ENCODE data around the gene ATP7A.

Gene ATP7A

DNA sequence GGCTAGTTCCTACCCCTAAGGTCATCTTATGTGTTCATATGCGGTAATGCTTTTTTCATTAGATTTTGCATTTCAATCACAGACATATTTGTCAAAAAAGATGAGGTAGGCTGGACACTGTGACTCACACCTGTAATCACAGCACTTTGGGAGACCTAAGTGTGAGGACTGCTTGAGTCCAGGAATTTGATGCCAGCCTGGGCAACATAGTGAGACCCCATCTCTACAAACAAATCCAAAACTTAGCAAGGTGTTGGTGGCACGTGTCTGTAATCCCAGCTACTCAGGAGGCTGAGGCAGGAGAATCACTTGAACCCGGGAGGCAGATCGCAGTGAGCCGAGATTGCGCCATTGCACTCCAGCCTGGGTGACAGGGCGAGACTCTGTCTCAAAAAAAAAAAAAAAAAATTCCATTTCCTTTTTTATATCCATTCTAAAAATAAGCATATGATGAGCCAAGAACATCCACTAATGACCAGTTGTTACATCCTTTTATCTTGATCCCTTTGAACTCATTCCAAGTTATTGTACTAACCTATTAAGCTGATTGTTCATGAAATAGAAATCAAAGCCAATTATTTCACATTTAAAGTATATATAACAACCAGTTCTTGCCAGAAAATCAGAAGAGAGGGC, 35.5 kb downstream of the ATP7A start:
- H3K27me3 ChIP-seq (ENCODE audit: insufficient read depth, low read length): no peaks in the 10 kb centered on the region
- H3K9ac ChIP-seq (ENCODE audit: low read depth, low read length): no peak overlapping the region
- H3K27ac ChIP-seq (ENCODE audit: low read depth, low read length): no peak overlapping the region
- H3K9me3 ChIP-seq (ENCODE audit: insufficient read depth, low read depth, low read length): no peaks in the 10 kb centered on the region
- 92% methylated on average over 7 of the region's 7 CpGs for WGBS
- H3K36me3 ChIP-seq (ENCODE audit: insufficient read depth, low read length): no peaks in the 10 kb centered on the region
- H3K4me3 ChIP-seq (ENCODE audit: low read length): no peak overlapping the region
- no peaks in the 10 kb centered on the region for H3K4me1 ChIP-seq (ENCODE audit: insufficient read depth, low read length)

DNA sequence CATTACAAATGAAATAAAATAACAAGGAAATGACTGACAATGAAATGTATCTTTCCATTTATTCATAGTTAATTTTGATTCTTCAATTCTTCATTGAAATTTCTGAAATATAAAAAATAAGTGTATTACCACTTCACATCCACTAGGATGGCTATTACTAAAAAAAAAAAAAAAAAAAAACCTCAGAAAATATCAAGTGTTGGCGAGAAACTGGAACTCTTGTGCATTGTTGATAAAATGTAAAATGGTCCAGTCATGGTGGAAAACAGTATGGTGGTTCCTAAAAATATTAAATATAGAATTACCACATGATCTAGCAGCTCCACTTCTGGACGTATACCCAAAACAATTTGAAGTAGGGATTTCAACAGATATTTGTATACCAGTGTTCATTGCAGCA, 36.1 kb downstream of the ATP7A start:
- no peaks in the 10 kb centered on the region for H3K27me3 ChIP-seq (ENCODE audit: insufficient read depth, low read length)
- H3K9me3 ChIP-seq (ENCODE audit: insufficient read depth, low read depth, low read length): no peaks in the 10 kb centered on the region
- no peak overlapping the region for H3K4me3 ChIP-seq (ENCODE audit: low read length)
- WGBS: no CpG with 5 or more reads among the region's 2 CpGs
- no peaks in the 10 kb centered on the region for H3K4me1 ChIP-seq (ENCODE audit: insufficient read depth, low read length)
- no peaks in the 10 kb centered on the region for H3K36me3 ChIP-seq (ENCODE audit: insufficient read depth, low read length)
- H3K27ac ChIP-seq (ENCODE audit: low read depth, low read length): no peak overlapping the region
- H3K9ac ChIP-seq (ENCODE audit: low read depth, low read length): no peak overlapping the region

- Histone ChIP-seq H3K36me3 (ENCODE audit: insufficient read depth, low read length) (no peaks in the 10 kb centered on the region), H3K9me3 (ENCODE audit: insufficient read depth, low read depth, low read length) (no peaks in the 10 kb centered on the region), H3K27me3 (ENCODE audit: insufficient read depth, low read length) (no peaks in the 10 kb centered on the region), H3K4me3 (ENCODE audit: low read length) (no peak overlapping the region), H3K9ac (ENCODE audit: low read depth, low read length) (no peak overlapping the region), H3K27ac (ENCODE audit: low read depth, low read length) (no peak overlapping the region), H3K4me1 (ENCODE audit: insufficient read depth, low read length) (no peaks in the 10 kb centered on the region)
- WGBS: 94% methylated on average over 2 of the region's 2 CpGs
These were observed 39.3 kb downstream of the ATP7A start for GRCh38 chrX:77949840-77950239.

GRCh38 chrX:77952173-77952572, 41.7 kb downstream of the ATP7A start:
- Histone ChIP-seq H3K9me3 (ENCODE audit: insufficient read depth, low read depth, low read length) (no peaks in the 10 kb centered on the region), H3K36me3 (ENCODE audit: insufficient read depth, low read length) (no peaks in the 10 kb centered on the region), H3K4me1 (ENCODE audit: insufficient read depth, low read length) (no peaks in the 10 kb centered on the region), H3K27ac (ENCODE audit: low read depth, low read length) (no peak overlapping the region), H3K27me3 (ENCODE audit: insufficient read depth, low read length) (no peaks in the 10 kb centered on the region), H3K4me3 (ENCODE audit: low read length) (no peak overlapping the region), H3K9ac (ENCODE audit: low read depth, low read length) (no peak overlapping the region)
- no CpG with 5 or more reads among the region's 1 CpG for WGBS

DNA sequence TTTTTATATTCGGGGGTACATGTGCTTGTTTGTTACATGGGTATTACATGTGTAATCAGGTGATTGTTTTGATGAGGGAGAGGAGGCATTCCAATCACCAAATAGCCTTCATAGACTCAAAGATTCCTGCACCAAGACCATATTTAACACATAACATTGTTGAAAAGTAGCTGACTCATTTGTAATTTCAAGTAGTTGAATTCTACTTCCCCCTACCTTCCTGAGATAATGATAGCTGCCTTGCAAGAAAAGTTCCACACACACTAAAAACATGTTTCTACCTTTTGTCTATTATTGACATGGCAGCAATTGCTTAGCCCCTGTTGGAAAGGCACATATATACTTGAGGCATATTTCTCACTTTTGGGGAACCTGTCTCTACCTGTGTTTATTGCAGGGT, 42.8 kb downstream of the ATP7A start:
- H3K27me3 ChIP-seq (ENCODE audit: insufficient read depth, low read length): no peaks in the 10 kb centered on the region
- no peaks in the 10 kb centered on the region for H3K36me3 ChIP-seq (ENCODE audit: insufficient read depth, low read length)
- no peaks in the 10 kb centered on the region for H3K4me1 ChIP-seq (ENCODE audit: insufficient read depth, low read length)
- WGBS: no CpG with 5 or more reads among the region's 1 CpG
- H3K9ac ChIP-seq (ENCODE audit: low read depth, low read length): no peak overlapping the region
- H3K4me3 ChIP-seq (ENCODE audit: low read length): no peak overlapping the region
- H3K9me3 ChIP-seq (ENCODE audit: insufficient read depth, low read depth, low read length): no peaks in the 10 kb centered on the region
- H3K27ac ChIP-seq (ENCODE audit: low read depth, low read length): no peak overlapping the region

DNA sequence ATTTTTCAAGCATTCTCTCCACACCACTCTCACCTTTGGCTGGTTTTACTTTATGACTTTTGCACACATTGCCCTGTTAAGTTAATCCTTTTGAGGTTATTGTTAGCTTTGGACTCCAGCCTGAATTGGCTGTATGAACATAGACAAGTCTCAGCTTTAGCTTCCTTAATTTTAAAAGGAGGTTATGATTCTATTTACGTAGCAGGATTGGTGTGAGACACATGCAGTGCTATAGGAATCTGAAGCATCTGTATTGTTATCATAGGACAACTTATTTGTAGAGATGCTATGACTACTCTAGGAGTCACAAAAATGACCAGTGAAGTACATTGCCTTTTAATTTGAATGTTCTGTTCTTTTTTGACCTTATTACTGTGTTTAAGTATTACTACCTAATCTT, 43.2 kb downstream of the ATP7A start:
- WGBS: 76% methylated on average over 1 of the region's 1 CpG
- H3K36me3 ChIP-seq (ENCODE audit: insufficient read depth, low read length): no peaks in the 10 kb centered on the region
- no peaks in the 10 kb centered on the region for H3K27me3 ChIP-seq (ENCODE audit: insufficient read depth, low read length)
- H3K4me3 ChIP-seq (ENCODE audit: low read length): no peak overlapping the region
- H3K4me1 ChIP-seq (ENCODE audit: insufficient read depth, low read length): no peaks in the 10 kb centered on the region
- no peak overlapping the region for H3K9ac ChIP-seq (ENCODE audit: low read depth, low read length)
- no peak overlapping the region for H3K27ac ChIP-seq (ENCODE audit: low read depth, low read length)
- H3K9me3 ChIP-seq (ENCODE audit: insufficient read depth, low read depth, low read length): no peaks in the 10 kb centered on the region

GRCh38 chrX:77960567-77960966, 50.1 kb downstream of the ATP7A start:
- no peaks in the 10 kb centered on the region for H3K9me3 ChIP-seq (ENCODE audit: insufficient read depth, low read depth, low read length)
- H3K9ac ChIP-seq (ENCODE audit: low read depth, low read length): no peak overlapping the region
- H3K4me1 ChIP-seq (ENCODE audit: insufficient read depth, low read length): no peaks in the 10 kb centered on the region
- no peaks in the 10 kb centered on the region for H3K27me3 ChIP-seq (ENCODE audit: insufficient read depth, low read length)
- no peaks in the 10 kb centered on the region for H3K36me3 ChIP-seq (ENCODE audit: insufficient read depth, low read length)
- WGBS: no CpG with 5 or more reads among the region's 1 CpG
- H3K27ac ChIP-seq (ENCODE audit: low read depth, low read length): no peak overlapping the region
- no peak overlapping the region for H3K4me3 ChIP-seq (ENCODE audit: low read length)

DNA sequence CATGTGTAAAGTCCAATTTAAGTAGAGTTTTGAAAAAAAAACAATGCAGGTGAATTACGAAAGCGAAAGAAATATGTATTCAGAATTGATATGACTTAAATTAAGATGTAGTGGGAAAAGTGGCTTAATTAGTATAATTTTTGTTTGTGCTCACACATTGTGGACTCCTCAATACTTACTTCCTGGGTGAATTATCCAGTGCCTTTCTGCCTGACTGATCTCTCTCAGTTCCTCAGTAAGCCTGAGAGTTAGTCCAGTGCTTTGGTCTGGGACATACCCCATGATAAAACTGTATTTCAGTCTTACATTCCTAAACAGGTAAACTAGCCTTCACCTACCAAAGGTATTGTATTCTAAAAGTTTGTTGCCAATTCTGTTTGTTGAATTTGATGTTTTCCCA, 50.6 kb downstream of the ATP7A start:
- 96% methylated on average over 2 of the region's 2 CpGs for WGBS
- Histone ChIP-seq H3K36me3 (ENCODE audit: insufficient read depth, low read length) (no peaks in the 10 kb centered on the region), H3K27me3 (ENCODE audit: insufficient read depth, low read length) (no peaks in the 10 kb centered on the region), H3K9ac (ENCODE audit: low read depth, low read length) (no peak overlapping the region), H3K4me3 (ENCODE audit: low read length) (no peak overlapping the region), H3K9me3 (ENCODE audit: insufficient read depth, low read depth, low read length) (no peaks in the 10 kb centered on the region), H3K27ac (ENCODE audit: low read depth, low read length) (no peak overlapping the region), H3K4me1 (ENCODE audit: insufficient read depth, low read length) (no peaks in the 10 kb centered on the region)

- 95% methylated on average over 13 of the region's 13 CpGs for WGBS
- H3K9ac ChIP-seq (ENCODE audit: low read depth, low read length): no peak overlapping the region
- H3K4me1 ChIP-seq (ENCODE audit: insufficient read depth, low read length): no peaks in the 10 kb centered on the region
- H3K4me3 ChIP-seq (ENCODE audit: low read length): no peak overlapping the region
- H3K27me3 ChIP-seq (ENCODE audit: insufficient read depth, low read length): no peaks in the 10 kb centered on the region
- no peaks in the 10 kb centered on the region for H3K9me3 ChIP-seq (ENCODE audit: insufficient read depth, low read depth, low read length)
- no peak overlapping the region for H3K27ac ChIP-seq (ENCODE audit: low read depth, low read length)
- H3K36me3 ChIP-seq (ENCODE audit: insufficient read depth, low read length): no peaks in the 10 kb centered on the region
These were observed 51.8 kb downstream of the ATP7A start for GRCh38 chrX:77962068-77962902.

GRCh38 chrX:77966361-77966760, 55.9 kb downstream of the ATP7A start:
- H3K27me3 ChIP-seq (ENCODE audit: insufficient read depth, low read length): no peaks in the 10 kb centered on the region
- no peaks in the 10 kb centered on the region for H3K36me3 ChIP-seq (ENCODE audit: insufficient read depth, low read length)
- no peak overlapping the region for H3K4me3 ChIP-seq (ENCODE audit: low read length)
- H3K9ac ChIP-seq (ENCODE audit: low read depth, low read length): no peak overlapping the region
- H3K9me3 ChIP-seq (ENCODE audit: insufficient read depth, low read depth, low read length): no peaks in the 10 kb centered on the region
- 92% methylated on average over 2 of the region's 3 CpGs for WGBS
- H3K27ac ChIP-seq (ENCODE audit: low read depth, low read length): no peak overlapping the region
- no peaks in the 10 kb centered on the region for H3K4me1 ChIP-seq (ENCODE audit: insufficient read depth, low read length)

DNA sequence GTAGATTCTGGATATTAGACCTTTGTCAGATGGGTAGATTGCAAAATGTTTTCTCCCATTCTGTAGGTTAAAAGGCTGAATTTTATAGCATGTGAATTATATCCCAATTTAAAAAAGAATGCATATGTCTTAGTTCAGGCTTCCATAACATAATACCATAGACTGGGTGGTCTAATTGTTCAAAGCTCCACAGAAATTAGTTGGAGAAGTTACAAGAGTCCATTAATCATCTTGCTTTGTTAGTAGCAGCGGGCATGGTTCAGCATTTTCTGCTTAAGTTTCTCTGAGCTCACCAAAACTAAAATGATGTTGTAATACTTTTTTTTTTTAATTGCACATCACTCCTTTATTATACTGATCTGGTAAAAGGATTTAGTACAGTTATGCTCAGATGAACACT, 57.1 kb downstream of the ATP7A start:
- H3K4me1 ChIP-seq (ENCODE audit: insufficient read depth, low read length): no peaks in the 10 kb centered on the region
- H3K36me3 ChIP-seq (ENCODE audit: insufficient read depth, low read length): no peaks in the 10 kb centered on the region
- no peak overlapping the region for H3K9ac ChIP-seq (ENCODE audit: low read depth, low read length)
- no CpG with 5 or more reads among the region's 1 CpG for WGBS
- no peaks in the 10 kb centered on the region for H3K9me3 ChIP-seq (ENCODE audit: insufficient read depth, low read depth, low read length)
- H3K4me3 ChIP-seq (ENCODE audit: low read length): no peak overlapping the region
- no peak overlapping the region for H3K27ac ChIP-seq (ENCODE audit: low read depth, low read length)
- no peaks in the 10 kb centered on the region for H3K27me3 ChIP-seq (ENCODE audit: insufficient read depth, low read length)
